Stimulated activated CD4-positive, alpha-beta T cell treated with anti-CD3 and anti-CD28 coated beads, Interleukin-1b, Interleukin-23, amount 100 ng/mL, for 24 hours (primary cell): ENCODE data around the gene BUB1B.
A peak's percentile ranks its signal among the peaks of the same experiment; 100 is the strongest.
"Not testable (repeated sequence)": the region's sequence is repeated elsewhere in the genome, so short reads cannot be mapped to it uniquely, and the experiment has no call there.

Source experiments
- DNase-seq, 4 experiments: peaks; one replicate each; pipeline ENCODE4 v3.0.0-alpha.2; 2020; ENCODE audit warnings: low read depth in 4 of 4, low spot score in 1 of 4

BUB1B gene, protein sequence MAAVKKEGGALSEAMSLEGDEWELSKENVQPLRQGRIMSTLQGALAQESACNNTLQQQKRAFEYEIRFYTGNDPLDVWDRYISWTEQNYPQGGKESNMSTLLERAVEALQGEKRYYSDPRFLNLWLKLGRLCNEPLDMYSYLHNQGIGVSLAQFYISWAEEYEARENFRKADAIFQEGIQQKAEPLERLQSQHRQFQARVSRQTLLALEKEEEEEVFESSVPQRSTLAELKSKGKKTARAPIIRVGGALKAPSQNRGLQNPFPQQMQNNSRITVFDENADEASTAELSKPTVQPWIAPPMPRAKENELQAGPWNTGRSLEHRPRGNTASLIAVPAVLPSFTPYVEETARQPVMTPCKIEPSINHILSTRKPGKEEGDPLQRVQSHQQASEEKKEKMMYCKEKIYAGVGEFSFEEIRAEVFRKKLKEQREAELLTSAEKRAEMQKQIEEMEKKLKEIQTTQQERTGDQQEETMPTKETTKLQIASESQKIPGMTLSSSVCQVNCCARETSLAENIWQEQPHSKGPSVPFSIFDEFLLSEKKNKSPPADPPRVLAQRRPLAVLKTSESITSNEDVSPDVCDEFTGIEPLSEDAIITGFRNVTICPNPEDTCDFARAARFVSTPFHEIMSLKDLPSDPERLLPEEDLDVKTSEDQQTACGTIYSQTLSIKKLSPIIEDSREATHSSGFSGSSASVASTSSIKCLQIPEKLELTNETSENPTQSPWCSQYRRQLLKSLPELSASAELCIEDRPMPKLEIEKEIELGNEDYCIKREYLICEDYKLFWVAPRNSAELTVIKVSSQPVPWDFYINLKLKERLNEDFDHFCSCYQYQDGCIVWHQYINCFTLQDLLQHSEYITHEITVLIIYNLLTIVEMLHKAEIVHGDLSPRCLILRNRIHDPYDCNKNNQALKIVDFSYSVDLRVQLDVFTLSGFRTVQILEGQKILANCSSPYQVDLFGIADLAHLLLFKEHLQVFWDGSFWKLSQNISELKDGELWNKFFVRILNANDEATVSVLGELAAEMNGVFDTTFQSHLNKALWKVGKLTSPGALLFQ

DNA sequence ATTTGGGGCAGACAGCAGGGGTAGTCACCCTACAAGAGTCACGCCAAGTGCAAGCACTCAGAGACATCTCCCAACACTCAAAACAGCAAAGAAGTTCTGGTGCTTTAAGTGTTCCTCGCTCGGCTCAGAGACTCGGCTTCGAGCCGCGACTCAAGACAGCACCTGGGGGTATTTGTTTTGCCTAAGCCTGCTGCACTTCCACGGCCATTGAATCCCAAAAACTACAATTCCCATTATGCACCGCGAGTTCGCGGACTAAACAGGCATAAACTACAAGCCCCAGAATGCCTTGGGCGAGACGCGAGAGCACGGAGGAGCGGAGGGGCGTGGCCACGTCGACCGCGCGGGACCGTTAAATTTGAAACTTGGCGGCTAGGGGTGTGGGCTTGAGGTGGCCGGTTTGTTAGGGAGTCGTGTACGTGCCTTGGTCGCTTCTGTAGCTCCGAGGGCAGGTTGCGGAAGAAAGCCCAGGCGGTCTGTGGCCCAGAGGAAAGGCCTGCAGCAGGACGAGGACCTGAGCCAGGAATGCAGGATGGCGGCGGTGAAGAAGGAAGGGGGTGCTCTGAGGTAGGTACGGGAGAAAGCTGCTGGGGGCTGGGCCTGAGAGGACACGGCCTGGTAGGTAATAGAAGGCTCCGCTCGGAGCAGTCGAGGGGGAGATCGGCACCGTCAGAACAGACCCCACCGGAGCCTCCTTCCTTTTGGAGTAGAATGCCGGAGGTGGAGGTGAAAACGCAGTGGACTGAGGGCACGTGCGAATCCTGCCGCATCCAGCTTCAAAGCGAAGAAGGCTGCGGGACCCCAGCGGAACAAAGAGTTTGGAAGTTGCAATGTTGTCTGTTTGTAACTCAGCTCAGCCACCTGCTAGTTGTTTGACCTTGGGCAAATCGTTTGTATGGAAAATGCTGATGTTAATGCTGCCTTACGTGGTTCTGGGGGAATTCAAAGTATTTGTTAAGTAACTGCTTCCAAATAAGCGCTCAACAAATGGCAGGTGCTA lies at the start of gene BUB1B:
Gene BUB1B, plus strand, starts transcription at position 381 of the 1,000 bp plus-strand sequence. Its CDS starts 152 bp downstream, at position 533.
- DNase-seq, result peak; percentile 86 to 92 (median 86)

DNA sequence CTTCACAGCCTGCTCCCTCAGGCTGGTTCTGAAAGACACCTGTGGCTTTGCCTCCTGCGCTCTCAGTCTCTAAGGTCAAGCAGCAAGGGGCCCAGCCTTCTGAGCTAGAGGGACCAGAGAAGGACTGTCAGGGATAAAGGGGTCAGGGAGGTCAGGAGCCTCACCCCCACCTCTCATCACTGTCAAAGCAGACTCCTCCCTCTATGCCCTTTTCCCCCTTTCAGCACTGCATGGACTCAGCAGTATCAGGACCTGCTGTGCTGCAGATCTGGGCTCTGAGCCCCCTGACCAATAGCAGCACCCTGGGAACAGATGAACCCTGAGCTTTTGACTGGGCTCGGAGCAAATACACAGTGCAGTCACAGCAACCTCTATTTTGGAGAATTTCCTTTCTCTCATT lies 49.0 kb upstream of the BUB1B start:
- DNase-seq, result no peak

DNA sequence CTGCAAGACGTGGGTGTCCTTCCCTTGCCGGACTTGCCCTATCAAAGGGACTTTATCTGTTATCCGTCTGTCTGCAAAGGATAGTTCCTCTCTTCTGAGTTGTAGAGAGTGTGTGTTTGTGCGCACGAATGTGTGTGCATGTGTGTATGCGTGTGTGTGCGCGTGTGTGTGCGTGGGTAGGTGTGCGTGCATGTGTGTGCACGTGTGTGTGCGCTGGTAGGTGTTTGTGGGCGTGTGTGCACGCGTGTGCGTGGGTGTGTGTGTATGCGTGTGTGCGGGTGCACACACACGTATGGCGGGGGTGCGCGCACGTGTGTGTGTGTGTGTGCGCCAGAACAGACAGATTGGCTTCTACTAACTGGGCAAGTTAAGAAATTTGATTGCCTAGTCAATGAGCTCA lies 48.1 kb upstream of the BUB1B start:
- no peak for DNase-seq

GRCh38 chr15:40114218-40114617 lies 46.7 kb upstream of the BUB1B start:
- no peak for DNase-seq

- not testable (repeated sequence) for DNase-seq
Observed at GRCh38 chr15:40115106-40115505, 45.8 kb upstream of the BUB1B start.

DNA sequence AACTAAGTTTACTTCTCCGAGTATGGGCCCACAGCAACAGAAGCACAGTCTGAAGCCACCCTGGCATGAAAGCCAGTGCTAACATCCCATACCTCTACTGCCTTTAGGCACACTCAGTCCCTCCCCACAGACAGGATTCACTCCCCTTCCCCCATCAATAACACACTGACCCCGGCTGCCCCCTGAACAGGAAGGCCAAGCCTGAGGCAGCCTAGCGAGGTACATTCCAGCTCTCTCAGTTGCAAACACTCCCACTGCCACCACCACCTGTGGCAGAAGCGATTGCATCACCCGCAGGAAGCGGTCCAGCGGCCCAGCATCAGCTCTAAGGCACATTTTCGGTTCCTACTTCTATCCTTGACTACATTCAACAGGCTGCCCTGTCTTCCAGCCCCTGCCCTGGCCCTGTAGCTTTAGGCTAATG lies 45.2 kb upstream of the BUB1B start:
- no peak for DNase-seq

GRCh38 chr15:40118473-40118872 lies 42.4 kb upstream of the BUB1B start:
- no peak for DNase-seq

DNA sequence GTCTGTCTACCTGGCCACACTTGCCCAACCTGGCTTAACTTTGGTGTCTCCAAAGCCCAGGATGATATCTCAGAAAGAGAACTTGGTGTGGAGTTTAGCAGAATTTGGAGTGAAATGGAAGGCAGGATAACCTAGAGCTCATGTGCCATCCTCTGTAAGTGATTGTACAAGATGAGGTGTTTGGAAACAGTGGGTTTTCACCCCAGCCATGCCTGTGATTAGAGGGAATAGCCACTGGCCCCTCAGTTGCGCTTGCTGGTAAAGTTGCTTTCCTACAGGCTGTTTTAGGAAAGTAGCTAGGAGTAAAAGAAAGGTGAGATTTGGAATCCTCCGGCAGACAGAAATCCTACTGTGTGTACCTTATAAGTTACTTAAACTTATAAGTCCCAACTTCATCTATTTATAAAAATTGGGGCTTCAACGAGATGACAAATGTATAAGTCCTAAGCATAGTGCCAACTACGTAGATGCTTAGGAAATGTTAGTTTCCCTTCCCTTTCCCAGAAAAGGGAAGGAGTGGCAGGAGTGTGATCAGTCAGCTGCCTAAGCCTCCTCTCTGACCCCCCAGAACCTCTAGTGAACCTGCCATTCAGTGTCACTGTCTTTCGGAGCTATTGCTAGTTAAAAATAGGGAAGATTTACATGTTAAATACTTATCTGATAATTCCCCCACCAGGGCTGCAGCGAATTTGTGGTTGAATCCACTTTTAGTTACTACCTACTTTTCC lies 38.8 kb upstream of the BUB1B start:
- no peak for DNase-seq

DNA sequence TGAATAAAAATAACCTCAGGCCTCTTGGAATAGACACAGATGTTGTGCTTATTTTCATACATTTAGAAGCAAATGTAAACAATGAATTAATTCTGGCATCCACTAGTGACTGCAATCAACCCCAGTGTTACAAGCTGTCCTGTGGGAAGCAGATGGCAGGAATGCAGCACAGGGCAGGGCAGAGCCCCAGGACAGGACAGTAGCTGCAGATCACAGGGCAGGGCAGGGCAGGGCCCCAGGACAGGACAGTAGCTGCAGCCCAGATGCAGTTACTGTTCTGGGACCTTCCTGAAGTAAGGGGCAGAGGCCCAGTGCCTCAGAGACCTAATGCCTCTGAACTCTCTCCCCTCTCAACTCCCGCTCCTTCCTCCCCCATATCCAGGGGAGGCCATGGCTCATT lies 37.9 kb upstream of the BUB1B start:
- DNase-seq, result not testable (repeated sequence)

- DNase-seq, result not testable (repeated sequence)
Observed at GRCh38 chr15:40123863-40124262, 37.0 kb upstream of the BUB1B start.

DNA sequence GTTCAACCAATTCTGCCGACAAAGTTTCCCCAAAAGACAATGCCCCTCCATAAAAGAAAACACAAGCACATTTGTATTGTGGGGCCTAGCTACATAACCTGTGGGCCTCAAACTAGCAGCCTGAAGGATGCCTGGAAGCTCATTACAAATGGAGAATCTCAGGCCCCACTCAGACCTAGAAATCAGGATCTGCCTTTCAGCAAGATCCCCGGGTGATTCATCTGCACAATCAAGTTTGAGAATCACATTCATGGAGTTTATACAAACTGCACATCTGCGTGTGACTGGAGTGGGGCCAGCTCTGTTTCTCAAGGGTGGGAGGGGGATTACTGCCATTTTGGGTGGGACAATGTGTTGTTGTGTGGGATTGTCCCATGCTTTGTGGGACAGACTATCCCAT lies 36.5 kb upstream of the BUB1B start:
- DNase-seq, result not testable (repeated sequence)

DNA sequence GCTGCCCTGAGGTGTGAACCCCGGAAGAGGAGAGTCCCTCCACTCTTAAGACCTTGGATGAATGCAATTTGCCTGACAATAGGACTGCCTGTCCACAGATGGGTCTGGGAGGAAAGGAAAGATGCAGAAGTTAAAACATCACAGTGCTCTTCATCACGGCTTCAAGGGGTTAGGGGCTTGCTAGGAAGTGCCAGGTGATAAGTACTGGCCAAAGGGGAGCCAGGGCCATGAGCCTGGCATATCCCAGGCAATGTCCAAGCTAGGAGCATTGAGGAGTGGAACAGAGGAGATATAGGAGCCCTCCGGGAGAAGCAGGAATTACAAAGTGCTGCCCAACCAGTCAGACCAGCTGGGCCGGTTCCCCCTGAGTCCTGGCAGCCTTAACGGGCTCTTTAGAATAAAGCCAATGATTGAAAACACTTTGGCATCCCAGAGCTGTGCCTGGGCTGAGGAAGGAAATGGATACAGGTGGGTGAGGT lies 36.0 kb upstream of the BUB1B start:
- DNase-seq, result not testable (repeated sequence)

- no peak for DNase-seq
Observed at GRCh38 chr15:40125950-40126349, 34.9 kb upstream of the BUB1B start.

GRCh38 chr15:40128766-40129660 lies 31.9 kb upstream of the BUB1B start:
- no peak for DNase-seq

DNA sequence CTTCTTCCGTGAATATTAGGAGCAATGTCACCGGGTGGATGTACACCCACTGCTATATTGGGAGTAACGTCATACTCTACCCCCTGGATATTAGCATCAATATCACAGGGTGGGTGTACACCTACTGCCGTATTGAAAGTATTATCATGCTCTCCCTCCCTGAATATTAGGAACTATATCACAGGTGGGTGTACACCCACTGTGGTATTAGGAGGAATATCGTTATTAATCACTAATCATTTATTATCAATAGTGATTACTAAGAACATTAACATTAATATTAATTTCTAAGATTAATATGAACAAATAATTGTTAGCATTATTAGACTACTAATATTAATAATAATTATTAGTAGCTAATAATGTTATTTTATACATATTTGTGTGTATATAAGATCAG lies 30.8 kb upstream of the BUB1B start:
- DNase-seq, result no peak

DNA sequence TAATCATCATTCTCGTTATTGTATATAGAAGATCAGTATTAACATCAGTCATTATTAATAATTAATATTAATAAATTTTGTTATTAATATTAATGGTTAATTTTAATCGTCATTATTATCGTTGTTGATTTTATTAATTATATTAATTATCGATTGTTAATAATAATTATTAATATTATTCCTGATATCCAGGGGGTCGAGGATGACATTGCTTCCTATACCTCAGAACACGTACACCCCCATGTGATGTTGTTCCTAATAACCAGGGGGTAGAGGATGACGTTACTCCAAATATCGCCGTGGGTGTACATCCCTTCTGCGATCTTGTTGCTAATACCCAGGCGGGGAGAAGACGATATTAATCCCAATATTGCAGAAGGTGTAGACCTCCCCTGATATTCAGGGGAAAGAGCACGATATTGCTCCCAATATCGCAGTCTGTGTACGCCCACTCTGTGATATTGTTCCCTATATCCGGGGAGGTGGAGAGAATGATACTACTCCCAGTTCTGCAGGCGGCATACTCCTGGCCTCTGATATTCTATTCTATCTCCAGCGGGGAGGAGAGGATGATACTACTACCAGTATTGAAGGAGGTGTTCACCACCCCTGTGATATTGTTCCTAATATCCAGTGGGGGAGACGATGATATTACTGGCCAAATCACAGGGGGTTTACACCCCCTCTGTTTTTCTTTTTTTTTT lies 29.9 kb upstream of the BUB1B start:
- no peak for DNase-seq

DNA sequence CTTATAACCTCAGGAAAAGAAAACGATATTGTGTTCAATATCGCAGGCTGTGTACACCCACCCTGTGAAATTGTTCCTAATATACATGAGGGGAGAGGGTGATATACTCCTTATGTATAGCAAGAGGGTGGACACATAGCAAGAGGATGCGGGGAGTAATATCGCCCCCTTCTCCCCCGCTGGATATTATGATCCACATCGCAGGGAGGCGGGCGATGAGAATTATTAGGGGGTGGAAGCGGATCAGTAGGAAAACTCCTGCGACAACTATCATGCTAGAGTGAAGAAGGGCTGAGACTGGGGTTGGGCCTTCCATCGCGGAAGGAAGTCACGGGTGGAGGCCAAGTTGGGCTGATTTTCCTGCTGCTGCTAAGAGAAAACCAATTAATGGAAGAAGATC lies 27.3 kb upstream of the BUB1B start:
- DNase-seq, result no peak

- DNase-seq, result no peak
Observed at GRCh38 chr15:40134885-40135284, 26.0 kb upstream of the BUB1B start.
